Stomach (tissue), 4 donors: Measurements from ENCODE around the gene BAIAP2L1.

Experiments
- POLR2A ChIP-seq, 4 donors: fragments of 450-650 bp; IDR thresholded peaks; one replicate each; pipeline ENCODE4 v1.6.1; 2016; ENCODE audit warnings: antibody characterized with exemption in 4 of 4, control low read depth in 2 of 4, mild to moderate bottlenecking in 1 of 4, moderate library complexity in 1 of 4
- TF ChIP-seq, protein P1 (sequence below), 7 experiments: fragments of 450-650 bp in 4 of 7; fragments of 200-600 bp in 3 of 7; sonication (generic) in 3 of 7; IDR thresholded peaks; one replicate each; pipeline ENCODE4 v1.5.1; 2016 to 2019; ENCODE audit warnings: antibody characterized with exemption in 7 of 7, control low read depth in 2 of 7, mild to moderate bottlenecking in 1 of 7

DNA sequence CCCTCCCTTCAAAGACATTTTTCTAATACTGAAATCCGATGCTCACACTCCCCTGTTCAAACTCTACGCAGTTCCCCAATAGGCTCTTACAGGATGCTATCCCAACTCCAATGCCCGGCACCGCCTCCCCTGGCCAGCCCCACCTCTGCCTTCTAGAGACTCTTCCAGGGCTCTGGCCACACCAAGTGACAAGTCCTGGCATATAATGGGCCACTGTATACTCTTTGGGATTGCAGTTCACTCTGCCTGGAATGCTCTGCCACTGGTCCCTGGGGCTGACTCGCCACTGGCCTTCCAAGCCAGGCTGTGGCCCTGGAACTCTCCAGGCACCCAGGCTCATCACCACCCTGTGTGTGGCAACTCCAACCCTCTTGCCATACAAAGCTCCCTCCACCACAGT, 122.5 kb downstream of the BAIAP2L1 start:
- no peak for TF ChIP-seq POLR2A (IDR thresholded peaks at IDR 0.05)
- TF ChIP-seq, protein P1, sequence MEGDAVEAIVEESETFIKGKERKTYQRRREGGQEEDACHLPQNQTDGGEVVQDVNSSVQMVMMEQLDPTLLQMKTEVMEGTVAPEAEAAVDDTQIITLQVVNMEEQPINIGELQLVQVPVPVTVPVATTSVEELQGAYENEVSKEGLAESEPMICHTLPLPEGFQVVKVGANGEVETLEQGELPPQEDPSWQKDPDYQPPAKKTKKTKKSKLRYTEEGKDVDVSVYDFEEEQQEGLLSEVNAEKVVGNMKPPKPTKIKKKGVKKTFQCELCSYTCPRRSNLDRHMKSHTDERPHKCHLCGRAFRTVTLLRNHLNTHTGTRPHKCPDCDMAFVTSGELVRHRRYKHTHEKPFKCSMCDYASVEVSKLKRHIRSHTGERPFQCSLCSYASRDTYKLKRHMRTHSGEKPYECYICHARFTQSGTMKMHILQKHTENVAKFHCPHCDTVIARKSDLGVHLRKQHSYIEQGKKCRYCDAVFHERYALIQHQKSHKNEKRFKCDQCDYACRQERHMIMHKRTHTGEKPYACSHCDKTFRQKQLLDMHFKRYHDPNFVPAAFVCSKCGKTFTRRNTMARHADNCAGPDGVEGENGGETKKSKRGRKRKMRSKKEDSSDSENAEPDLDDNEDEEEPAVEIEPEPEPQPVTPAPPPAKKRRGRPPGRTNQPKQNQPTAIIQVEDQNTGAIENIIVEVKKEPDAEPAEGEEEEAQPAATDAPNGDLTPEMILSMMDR (IDR thresholded peaks at IDR 0.05): no peak
